Measurements from ENCODE around the gene GOLIM4.

GRCh38 chr3:168100777-168101492, 5.2 kb upstream of the GOLIM4 start:
- no peak for TF ChIP-seq ZNF138 (CRISPR knock-in tag; IDR thresholded peaks at IDR 0.05; ENCODE audit: low read depth)
- TF ChIP-seq SMC3 (IDR thresholded peaks at IDR 0.05; ENCODE audit: low read length) = no peak
- no peak for TF ChIP-seq MLX (CRISPR knock-in tag; IDR thresholded peaks at IDR 0.05)
- TF ChIP-seq ZNF333 (CRISPR knock-in tag; IDR thresholded peaks at IDR 0.05; ENCODE audit: borderline replicate concordance) = no peak
- no peak for TF ChIP-seq ARNT (IDR thresholded peaks at IDR 0.05)

Measured in HepG2 (cell line).